Measurements from ENCODE around the gene DDX39A. TPM values are rescaled to one million over a fixed set of nuclear protein-coding genes. Genes with fewer than 3 reads are reported as not detected.

The DDX39A gene
- total RNA-seq, 2 donors from 2014 or later = 25.5 to 29.8 TPM

DNA sequence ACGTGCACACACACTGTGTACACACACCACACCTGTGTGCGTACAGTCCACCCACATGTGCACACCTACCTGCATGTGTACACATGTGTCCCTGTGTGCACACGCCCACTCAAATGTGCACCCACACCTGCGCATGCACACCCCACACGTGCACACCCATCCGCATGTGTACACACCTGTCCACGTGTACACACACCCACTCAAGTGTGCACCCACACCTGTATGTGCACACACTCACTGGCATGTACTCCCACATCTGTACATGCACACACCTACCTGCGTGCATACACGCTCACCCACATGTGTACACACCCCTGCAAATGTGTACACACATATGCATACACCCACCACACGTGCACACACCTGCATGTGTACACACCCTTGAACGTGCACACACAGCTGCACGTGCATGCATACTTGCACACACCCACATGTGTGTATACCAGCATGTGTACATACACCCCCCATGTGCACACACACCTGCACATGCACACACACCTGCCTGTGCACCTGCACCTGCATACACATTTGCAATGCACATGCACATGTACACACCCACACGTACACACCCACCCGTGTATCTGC, 24.6 kb upstream of the DDX39A start:
- TF ChIP-seq CTCF (IDR thresholded peaks at IDR 0.05) = no peak

DNA sequence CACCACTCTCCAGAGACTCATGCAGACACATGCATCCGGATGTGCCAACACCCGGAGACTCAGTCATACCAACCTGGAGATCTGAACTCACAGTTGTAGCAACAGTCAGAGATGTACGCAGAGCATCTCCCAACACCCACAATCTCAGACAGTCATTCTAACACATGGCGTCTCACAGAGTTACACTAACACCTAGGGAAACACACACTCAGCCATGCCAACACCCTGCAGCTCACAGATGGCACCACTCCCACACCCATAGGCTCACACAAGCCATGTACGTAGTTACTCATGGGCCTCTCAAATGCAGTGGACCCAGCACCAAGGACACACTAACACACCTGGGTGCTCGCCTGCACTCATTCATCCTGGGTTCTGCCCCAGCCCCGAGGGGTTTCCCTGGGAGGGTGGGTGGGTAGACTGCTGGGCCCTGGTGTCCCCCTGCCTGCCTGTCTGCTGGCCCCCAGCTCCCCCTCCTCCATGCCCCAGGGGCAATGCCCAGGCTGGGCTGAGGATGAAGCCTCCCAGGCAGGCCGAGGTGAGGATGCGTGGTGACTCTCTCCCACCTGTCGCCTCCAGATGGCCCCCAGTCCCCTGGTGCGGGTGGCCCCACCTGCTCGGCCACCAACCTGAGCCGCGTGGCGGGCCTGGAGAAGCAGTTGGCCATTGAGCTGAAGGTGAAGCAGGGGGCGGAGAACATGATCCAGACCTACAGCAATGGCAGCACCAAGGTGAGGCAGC, 23.9 kb upstream of the DDX39A start:
- peaks cover 0 to 30% of the 10 kb centered on the region in 2 donors for H3K4me1 ChIP-seq
- no peak overlapping the region for H3K27ac ChIP-seq
- H3K4me3 ChIP-seq = no peak overlapping the region
- H3K9me3 ChIP-seq = no peaks in the 10 kb centered on the region
- TF ChIP-seq CTCF (IDR thresholded peaks at IDR 0.05) = no peak
- peaks cover 70% of the 10 kb centered on the region for H3K36me3 ChIP-seq
- no peak for DNase-seq (ENCODE audit: low spot score)
- no peaks in the 10 kb centered on the region for H3K27me3 ChIP-seq

More for the DNA sequence above, 24.6 kb upstream of the DDX39A start:
- no peak for DNase-seq (ENCODE audit: low spot score)
- no peaks in the 10 kb centered on the region for H3K27me3 ChIP-seq
- no peak overlapping the region for H3K27ac ChIP-seq
- H3K9me3 ChIP-seq = no peaks in the 10 kb centered on the region
- peaks cover 77% of the 10 kb centered on the region for H3K36me3 ChIP-seq
- H3K4me3 ChIP-seq = no peak overlapping the region
- peaks cover 0 to 28% of the 10 kb centered on the region in 2 donors for H3K4me1 ChIP-seq

- Histone ChIP-seq H3K36me3 (peaks cover 53% of the 10 kb centered on the region), H3K4me3 (no peak overlapping the region), H3K27ac (no peak overlapping the region), H3K9me3 (no peaks in the 10 kb centered on the region), H3K4me1 (peaks cover 0 to 47% of the 10 kb centered on the region in 2 donors), H3K27me3 (no peaks in the 10 kb centered on the region)
- DNase-seq (ENCODE audit: low spot score) = no peak
- TF ChIP-seq CTCF (IDR thresholded peaks at IDR 0.05) = no peak
Measured at GRCh38 chr19:14441041-14441938, 22.1 kb upstream of the DDX39A start.

DNA sequence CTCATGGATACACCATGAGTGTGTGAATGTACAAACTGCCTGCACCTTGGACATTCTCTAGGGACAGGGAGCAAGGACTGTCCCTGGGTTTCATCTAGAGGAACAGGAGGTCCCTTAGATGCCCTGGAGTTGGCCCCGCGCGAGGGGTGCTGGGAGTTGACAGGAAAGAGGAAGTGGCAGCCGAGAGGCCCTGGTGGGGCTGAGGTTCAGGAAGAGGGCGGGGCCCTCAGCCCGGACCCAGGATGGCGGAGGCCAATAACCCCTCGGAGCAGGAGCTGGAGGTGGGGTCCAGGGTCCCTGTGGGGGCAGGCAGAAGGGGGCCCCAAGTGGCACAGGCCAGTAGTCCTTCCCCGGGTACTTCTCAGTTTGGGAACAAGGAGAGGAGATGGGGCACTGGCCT, 20.9 kb upstream of the DDX39A start:
- H3K27me3 ChIP-seq = no peaks in the 10 kb centered on the region
- peak overlapping the region; percentile 15 to 51 for H3K27ac ChIP-seq
- H3K36me3 ChIP-seq = peaks cover 41% of the 10 kb centered on the region
- peaks cover 0 to 57% of the 10 kb centered on the region in 2 donors for H3K4me1 ChIP-seq
- H3K9me3 ChIP-seq = no peaks in the 10 kb centered on the region
- DNase-seq (ENCODE audit: low spot score) = peak; percentile 79
- peak overlapping the region in 1 of 2 donors; percentile 21 for H3K4me3 ChIP-seq
- no peak for TF ChIP-seq CTCF (IDR thresholded peaks at IDR 0.05)

- Histone ChIP-seq H3K27ac (no peak overlapping the region), H3K9me3 (no peaks in the 10 kb centered on the region), H3K27me3 (no peaks in the 10 kb centered on the region), H3K4me3 (no peak overlapping the region), H3K4me1 (peaks cover 0 to 68% of the 10 kb centered on the region in 2 donors), H3K36me3 (peaks cover 31% of the 10 kb centered on the region)
- no peak for DNase-seq (ENCODE audit: low spot score)
- no peak for TF ChIP-seq CTCF (IDR thresholded peaks at IDR 0.05)
Measured at GRCh38 chr19:14439014-14439413, 19.9 kb upstream of the DDX39A start.

All from right atrium auricular region (tissue), 2 donors.